UCSD-AML1 (cell line): ENCODE data around the gene LHFPL6.
"Not testable (repeated sequence)": the region's sequence is repeated elsewhere in the genome, so short reads cannot be mapped to it uniquely, and the experiment has no call there.

Source experiments
- DNase-seq: peaks from one replicate; lab custom pipeline; 2025; ENCODE audit not compliant: unreplicated experiment; lab: John Stamatoyannopoulos, UW

The LHFPL6 gene

GRCh38 chr13:39364947-39365468 is 238.0 kb downstream of the LHFPL6 start:
- DNase-seq, result no peak

DNA sequence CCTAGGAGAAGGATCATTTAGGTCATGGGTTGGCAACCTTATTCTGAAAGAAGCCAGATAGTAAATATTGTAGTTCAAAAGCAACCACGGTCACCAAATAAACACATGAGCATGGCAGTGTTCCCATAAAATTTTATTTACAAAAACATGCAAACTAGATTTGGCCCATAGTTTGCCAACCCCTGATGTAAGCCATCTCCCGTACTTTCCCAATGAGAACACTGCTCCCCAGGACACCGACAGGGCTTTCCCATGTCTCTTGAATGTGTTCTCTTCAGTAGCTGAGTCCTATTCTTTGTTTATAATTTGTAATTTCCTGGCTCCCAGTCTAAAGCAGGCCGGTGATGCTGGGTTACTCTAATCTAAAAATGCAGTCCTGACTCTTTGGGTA is 239.6 kb downstream of the LHFPL6 start:
- no peak for DNase-seq

- DNase-seq, result no peak
Observed at GRCh38 chr13:39362652-39363381, 240.2 kb downstream of the LHFPL6 start.

GRCh38 chr13:39353988-39354387 is 249.0 kb downstream of the LHFPL6 start:
- DNase-seq, result no peak

- no peak for DNase-seq
Observed at GRCh38 chr13:39350461-39350881, 252.5 kb downstream of the LHFPL6 start.

DNA sequence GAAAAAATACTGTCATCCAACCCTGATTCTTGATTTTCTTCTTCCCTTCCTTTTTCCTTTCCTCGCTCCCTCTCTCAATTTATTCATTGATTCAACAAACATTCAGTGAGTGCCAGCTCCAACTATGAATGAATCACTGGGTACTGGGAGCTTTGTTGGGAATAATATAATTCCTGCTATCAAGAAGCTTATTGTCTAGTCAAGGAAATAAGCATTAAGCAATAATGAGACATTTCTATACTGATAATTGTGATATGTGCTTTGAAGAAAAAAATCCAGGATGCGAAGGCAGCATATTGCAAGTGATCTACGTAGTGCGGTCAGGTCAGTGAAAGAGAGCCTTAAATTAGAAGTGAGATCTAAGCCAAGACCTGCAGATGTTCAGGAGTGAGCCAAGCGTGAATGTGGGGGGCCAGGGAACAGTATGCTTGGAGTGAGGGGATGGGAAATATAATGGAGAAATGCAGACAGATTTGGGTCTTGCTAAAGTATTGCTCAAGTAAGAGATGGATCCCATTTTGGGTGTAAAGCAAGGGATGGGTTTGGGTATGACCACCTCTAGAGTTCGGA is 253.5 kb downstream of the LHFPL6 start:
- no peak for DNase-seq

- no peak for DNase-seq
Observed at GRCh38 chr13:39347926-39348901, 254.8 kb downstream of the LHFPL6 start.

DNA sequence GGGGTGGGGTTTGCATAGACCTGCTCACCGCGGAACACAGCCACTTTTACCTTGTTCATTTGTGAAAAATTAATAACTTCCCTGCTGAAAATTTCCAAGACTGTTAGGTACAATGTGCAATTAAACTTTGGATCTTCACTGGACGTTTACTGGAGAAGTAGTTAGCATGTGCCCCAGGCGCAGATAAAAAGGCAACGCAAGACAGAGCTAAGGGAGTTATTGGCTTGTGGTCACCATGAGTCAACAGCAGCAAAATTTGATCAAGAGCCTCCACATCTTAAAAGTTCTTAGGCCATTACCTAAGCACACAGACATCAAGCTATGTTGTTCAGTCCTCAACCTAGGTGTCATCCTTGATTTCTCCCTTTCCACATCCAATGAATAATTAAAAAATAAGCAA is 257.0 kb downstream of the LHFPL6 start:
- no peak for DNase-seq

DNA sequence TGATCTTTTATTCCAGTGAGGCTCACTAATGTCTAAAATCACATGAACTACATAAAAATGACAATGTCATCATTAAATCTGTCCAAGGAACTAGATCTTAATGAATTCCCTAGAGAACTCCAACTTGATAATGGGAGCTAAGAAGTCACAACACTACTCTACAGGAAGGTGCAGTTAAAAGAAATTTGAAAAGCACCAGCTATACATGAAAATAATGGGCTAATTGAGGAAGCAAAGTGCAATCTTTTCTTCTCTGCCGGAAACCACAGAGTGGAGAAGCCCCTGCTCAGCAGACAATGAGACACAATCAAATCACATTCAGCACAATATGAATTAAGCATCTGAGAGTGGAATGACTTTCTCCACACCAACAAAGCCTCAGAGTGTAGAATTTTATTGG is 261.7 kb downstream of the LHFPL6 start:
- no peak for DNase-seq

DNA sequence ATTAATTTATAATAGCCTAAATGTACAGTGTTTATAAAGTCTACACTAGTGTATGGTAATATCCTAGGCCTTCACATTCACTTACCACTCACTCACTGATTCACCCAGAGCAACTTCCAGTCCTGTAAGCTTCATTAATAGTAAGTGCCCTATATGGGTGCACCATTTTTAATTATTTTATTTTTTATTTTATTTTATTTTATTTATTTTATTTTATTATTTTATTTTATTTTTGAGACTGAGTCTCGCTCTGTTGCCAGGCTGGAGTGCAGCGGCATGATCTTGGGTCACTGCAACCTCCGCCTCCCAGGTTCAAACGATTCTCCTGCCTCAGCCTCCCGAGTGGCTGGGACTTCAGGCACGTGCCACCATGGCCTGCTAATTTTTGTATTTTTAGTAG is 264.9 kb downstream of the LHFPL6 start:
- not testable (repeated sequence) for DNase-seq

DNA sequence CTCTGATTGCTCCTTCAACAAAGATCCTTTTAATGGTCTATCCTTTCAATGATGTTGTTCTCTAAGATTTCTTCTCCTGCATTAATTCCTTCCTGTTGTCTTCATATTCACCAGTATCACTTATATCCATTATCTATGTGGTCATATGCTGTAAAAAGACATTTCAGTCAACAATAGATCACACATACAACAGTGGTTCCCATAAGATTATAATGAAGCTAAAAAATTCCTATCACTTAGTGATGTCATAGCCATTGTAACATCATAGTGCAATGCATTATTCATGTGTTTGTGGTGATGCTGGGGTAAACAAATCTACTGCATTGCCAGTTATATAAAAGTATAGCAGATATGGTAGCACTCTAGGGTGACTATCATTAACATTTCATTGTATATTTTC is 266.1 kb downstream of the LHFPL6 start:
- DNase-seq, result no peak

- DNase-seq, result no peak
Observed at GRCh38 chr13:39336207-39336606, 266.8 kb downstream of the LHFPL6 start.

GRCh38 chr13:39335721-39336120 is 267.3 kb downstream of the LHFPL6 start:
- DNase-seq, result no peak

DNA sequence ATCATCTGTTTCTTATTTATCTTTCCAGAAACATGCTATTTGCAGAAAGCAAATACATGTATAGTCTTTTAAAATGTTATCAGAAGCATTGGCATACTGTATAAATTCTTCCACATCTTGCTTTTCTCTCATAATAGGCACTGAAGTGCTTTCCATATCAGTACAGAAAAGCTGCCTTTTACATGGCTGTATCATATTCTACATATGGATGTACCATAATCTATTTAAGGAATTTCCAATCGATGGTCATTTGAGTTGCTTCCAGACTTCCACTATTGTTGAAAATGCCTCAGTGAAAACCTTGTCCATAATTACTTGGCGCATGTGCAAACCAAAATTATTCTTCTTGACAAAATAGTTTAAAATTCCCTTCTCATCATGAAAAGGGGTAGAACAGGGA is 272.5 kb downstream of the LHFPL6 start:
- no peak for DNase-seq

- no peak for DNase-seq
Observed at GRCh38 chr13:39329182-39329639, 273.8 kb downstream of the LHFPL6 start.

GRCh38 chr13:39327172-39327479 is 275.9 kb downstream of the LHFPL6 start:
- no peak for DNase-seq

DNA sequence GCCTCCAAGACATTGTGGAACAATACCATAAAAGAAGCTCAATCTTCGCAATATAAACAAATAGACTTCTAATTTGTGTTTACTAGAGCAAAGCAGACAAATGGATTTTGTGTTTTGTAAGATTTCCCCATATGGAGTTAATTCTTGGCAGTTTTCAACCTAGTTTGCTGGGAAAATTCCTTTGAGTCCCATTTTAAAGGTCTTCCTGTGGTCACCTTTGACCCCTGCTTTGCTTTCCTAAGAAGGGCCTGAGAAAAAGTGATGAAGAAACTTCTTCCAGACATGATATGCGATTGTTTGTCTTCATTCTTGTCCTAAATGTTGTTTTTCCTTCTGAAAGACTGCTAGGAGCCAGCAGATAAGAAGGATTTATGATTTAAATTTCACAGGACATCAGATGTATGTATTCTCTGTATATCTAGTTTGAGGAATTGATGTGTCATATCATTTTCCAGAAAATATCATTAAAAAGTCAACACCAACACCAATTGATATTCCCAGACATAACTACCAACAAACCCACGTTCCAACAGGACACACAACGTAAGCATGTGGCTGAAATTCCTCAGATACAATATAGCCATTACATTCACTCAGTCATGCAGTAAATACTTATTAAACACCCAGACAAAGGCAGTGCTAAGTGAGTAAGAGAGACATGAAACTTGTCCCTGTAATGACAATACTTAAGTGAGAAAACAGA is 276.4 kb downstream of the LHFPL6 start:
- DNase-seq, result no peak

GRCh38 chr13:39324806-39325311 is 278.1 kb downstream of the LHFPL6 start:
- no peak for DNase-seq

GRCh38 chr13:39322836-39323585 is 280.0 kb downstream of the LHFPL6 start:
- DNase-seq, result no peak

DNA sequence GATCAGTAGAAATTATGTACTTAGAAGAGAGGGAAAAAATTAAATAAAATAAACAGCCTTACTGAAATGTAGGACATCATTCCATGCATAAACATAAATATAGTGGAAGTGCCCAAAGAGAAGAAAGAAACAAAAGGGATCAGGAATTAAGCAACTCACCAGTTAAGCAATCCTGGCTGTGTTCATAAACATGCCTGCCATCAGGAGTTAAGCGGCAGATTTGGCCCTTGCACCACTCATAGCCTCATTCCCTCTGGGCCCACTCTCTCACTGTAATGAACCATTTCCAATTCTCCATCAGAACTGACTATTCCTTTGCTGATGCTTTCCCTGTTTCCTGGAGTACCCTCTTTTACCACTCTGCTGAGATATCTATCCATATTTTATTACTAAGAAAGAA is 281.4 kb downstream of the LHFPL6 start:
- DNase-seq, result no peak
